H1 (cell line): ENCODE results near the gene CDC42EP5. TPM values are rescaled to one million over a fixed set of nuclear protein-coding genes. Genes with fewer than 3 reads are reported as not detected.

ENCODE experiments used
- CTCF ChIA-PET: fragments of 300-600 bp; sonication (Branson Sonifier 250); formaldehyde crosslinking; loops from one replicate; lab custom pipeline; 2021; ENCODE audit not compliant: partially characterized antibody; lab: Charles Lee
- POLR2A ChIA-PET: fragments of 300-600 bp; sonication (Branson Sonifier 250); formaldehyde crosslinking; loops from one replicate; lab custom pipeline; 2021; ENCODE audit warnings: inconsistent platforms; ENCODE audit not compliant: partially characterized antibody; lab: Charles Lee
- DNase-seq, 2 experiments: peaks; one replicate each; pipeline versions ENCODE4 v3.0.0 to v3.0.0-alpha.2; 2010 to 2022; ENCODE audit warnings: low spot score in 2 of 2, low read depth in 1 of 2, mixed read lengths in 1 of 2
- FAIRE-seq: peaks from 2 replicates; lab custom pipeline; 2011; peaks lifted over from hg19 to GRCh38; lab: Jason Lieb, UNC
- H2AFZ ChIP-seq: 2 replicates; pipeline ENCODE4 v1.8.1; 2012; ENCODE audit warnings: low read length, inconsistent platforms
- H2AK5ac ChIP-seq: 2 replicates; pipeline ENCODE4 v1.6.1; 2013; ENCODE audit warnings: low read depth, low read length
- H2BK120ac ChIP-seq: replicated peaks from 2 replicates; pipeline ENCODE3; 2013; ENCODE audit warnings: low read depth, low read length, inconsistent platforms
- H2BK12ac ChIP-seq: 2 replicates; pipeline ENCODE4 v1.6.1; 2013; ENCODE audit warnings: low read depth, low read length
- H2BK15ac ChIP-seq: 2 replicates; pipeline ENCODE4 v1.6.1; 2013; ENCODE audit warnings: low read length
- H2BK20ac ChIP-seq: 2 replicates; pipeline ENCODE4 v1.6.1; 2013; ENCODE audit warnings: low read length
- H2BK5ac ChIP-seq: 2 replicates; pipeline ENCODE4 v1.6.1; 2013; ENCODE audit warnings: low read depth, low read length
- H3K14ac ChIP-seq: 2 replicates; pipeline ENCODE4 v1.6.1; 2013; ENCODE audit warnings: inconsistent platforms; ENCODE audit not compliant: insufficient read length
- H3K18ac ChIP-seq: 2 replicates; pipeline ENCODE4 v1.6.1; 2013; ENCODE audit warnings: low read length; ENCODE audit errors: extremely low read depth
- H3K23ac ChIP-seq: 2 replicates; pipeline ENCODE4 v1.6.1; 2013; ENCODE audit warnings: inconsistent platforms; ENCODE audit not compliant: insufficient read length
- H3K23me2 ChIP-seq: 2 replicates; pipeline ENCODE4 v1.6.1; 2013; ENCODE audit warnings: low read depth, low read length
- H3K27ac ChIP-seq: 2 replicates; pipeline ENCODE4 v1.6.1; 2011; ENCODE audit warnings: low read depth, low read length, inconsistent platforms
- H3K27me3 ChIP-seq, 4 experiments: replicated peaks in 1 of 4; 1 replicate in 1 of 4; 2 replicates in 3 of 4; pipeline versions ENCODE4 v1.6.1 to v1.8.1; 2011 to 2013; ENCODE audit warnings: low read length in 3 of 4, mild to moderate bottlenecking in 3 of 4, inconsistent platforms in 2 of 4, mixed read lengths in 2 of 4, moderate library complexity in 1 of 4; ENCODE audit not compliant: control insufficient read depth in 3 of 4, insufficient read depth in 3 of 4; ENCODE audit errors: extremely low read depth in 1 of 4
- H3K36me3 ChIP-seq, 4 experiments: 2 replicates each; pipeline versions ENCODE4 v1.6.1 to v1.8.1; 2011 to 2013; ENCODE audit warnings: mild to moderate bottlenecking in 4 of 4, low read length in 3 of 4, moderate library complexity in 2 of 4, control low read depth in 1 of 4, inconsistent platforms in 1 of 4; ENCODE audit not compliant: insufficient read depth in 4 of 4, control insufficient read depth in 2 of 4
- H3K4ac ChIP-seq: replicated peaks from 2 replicates; pipeline ENCODE3; 2013; ENCODE audit warnings: low read length, low read depth, mixed read lengths, inconsistent platforms; ENCODE audit not compliant: insufficient read length
- H3K4me1 ChIP-seq, 4 experiments: replicated peaks in 1 of 4; 1 replicate in 1 of 4; 2 replicates in 3 of 4; pipeline versions ENCODE4 v1.6.1 to v1.8.1; 2011 to 2013; ENCODE audit warnings: low read length in 3 of 4, inconsistent platforms in 2 of 4, mixed read lengths in 1 of 4; ENCODE audit not compliant: insufficient read depth in 4 of 4, control insufficient read depth in 3 of 4
- H3K4me2 ChIP-seq, 2 experiments: 2 replicates each; pipeline versions ENCODE4 v1.6.1 to v1.8.1; 2011 to 2013; ENCODE audit warnings: low read depth in 2 of 2, low read length in 2 of 2, control low read depth in 1 of 2, inconsistent platforms in 1 of 2, mild to moderate bottlenecking in 1 of 2; ENCODE audit not compliant: insufficient read depth in 1 of 2
- H3K4me3 ChIP-seq, 4 experiments: fragments of 200-600, 300-600 bp in 1 of 4; sonication (generic), shearing (Covaris generic), sonication (Bioruptor Twin) in 1 of 4; 2 replicates each; pipeline versions ENCODE4 v1.5.1 to v1.8.1; 2011 to 2016; ENCODE audit warnings: low read length in 4 of 4, low read depth in 3 of 4, control low read depth in 2 of 4, inconsistent platforms in 2 of 4, mild to moderate bottlenecking in 2 of 4, mixed read lengths in 1 of 4, moderate library complexity in 1 of 4; ENCODE audit not compliant: insufficient read depth in 2 of 4; ENCODE audit errors: extremely low read depth in 1 of 4
- H3K56ac ChIP-seq: replicated peaks from 2 replicates; pipeline ENCODE3; 2013; ENCODE audit warnings: low read depth, mild to moderate bottlenecking, mixed read lengths, low read length, inconsistent platforms; ENCODE audit not compliant: insufficient read length
- H3K79me1 ChIP-seq: 2 replicates; pipeline ENCODE4 v1.6.1; 2013; ENCODE audit warnings: low read depth, low read length, control low read depth
- H3K79me2 ChIP-seq, 2 experiments: 2 replicates each; pipeline versions ENCODE4 v1.6.1 to v1.8.1; 2012 to 2013; ENCODE audit warnings: low read length in 2 of 2, mild to moderate bottlenecking in 2 of 2, inconsistent platforms in 1 of 2; ENCODE audit not compliant: insufficient read depth in 2 of 2, control insufficient read depth in 1 of 2
- H3K9ac ChIP-seq, 4 experiments: replicated peaks in 1 of 4; 1 replicate in 1 of 4; 2 replicates in 3 of 4; pipeline versions ENCODE4 v1.6.1 to v1.8.1; 2011 to 2013; ENCODE audit warnings: low read depth in 3 of 4, low read length in 3 of 4, control low read depth in 2 of 4, mild to moderate bottlenecking in 2 of 4, moderate library complexity in 2 of 4, inconsistent platforms in 1 of 4; ENCODE audit errors: extremely low read depth in 1 of 4
- H3K9me3 ChIP-seq, 2 experiments: 2 replicates each; pipeline versions ENCODE4 v1.6.1 to v1.8.1; 2012 to 2013; ENCODE audit warnings: mild to moderate bottlenecking in 2 of 2, moderate library complexity in 2 of 2, control low read depth in 1 of 2, inconsistent platforms in 1 of 2, low read depth in 1 of 2, low read length in 1 of 2, mixed read lengths in 1 of 2; ENCODE audit not compliant: insufficient read depth in 2 of 2
- H4K20me1 ChIP-seq, 2 experiments: replicated peaks in 1 of 2; 2 replicates each; pipeline versions ENCODE3 to v1.8.1; 2011 to 2013; ENCODE audit warnings: inconsistent platforms in 2 of 2, low read length in 2 of 2, mild to moderate bottlenecking in 1 of 2; ENCODE audit not compliant: insufficient read depth in 2 of 2, control insufficient read depth in 1 of 2
- H4K5ac ChIP-seq: 2 replicates; pipeline ENCODE4 v1.6.1; 2013; ENCODE audit warnings: low read length, low read depth, mixed read lengths, inconsistent platforms; ENCODE audit not compliant: insufficient read length
- H4K8ac ChIP-seq: 2 replicates; pipeline ENCODE4 v1.8.0; 2013; ENCODE audit warnings: mild to moderate bottlenecking, moderate library complexity, low read length, inconsistent platforms; ENCODE audit not compliant: insufficient read depth; ENCODE audit errors: extremely low read depth
- H4K91ac ChIP-seq: replicated peaks from 2 replicates; pipeline ENCODE3; 2013; ENCODE audit warnings: low read length, mixed read lengths, inconsistent platforms; ENCODE audit not compliant: insufficient read length
- CHD1 ChIP-seq: IDR thresholded peaks from 2 replicates; pipeline ENCODE4 v1.6.1; 2012; ENCODE audit warnings: low read depth, low read length, improper control_type of control experiment
- CTCF ChIP-seq, 3 experiments: IDR thresholded peaks; 1 replicate in 2 of 3; 2 replicates in 1 of 3; pipeline versions ENCODE4 v1.5.1 to v1.6.1; 2011; ENCODE audit warnings: low read length in 3 of 3, mild to moderate bottlenecking in 3 of 3, inconsistent platforms in 2 of 3, low read depth in 1 of 3, moderate library complexity in 1 of 3; ENCODE audit not compliant: insufficient read depth in 1 of 3; ENCODE audit errors: control extremely low read depth in 1 of 3
- EP300 ChIP-seq, 2 experiments: IDR thresholded peaks; 1 replicate in 1 of 2; 2 replicates in 1 of 2; pipeline ENCODE4 v1.6.1; 2011 to 2012; ENCODE audit warnings: low read depth in 2 of 2, low read length in 2 of 2, mild to moderate bottlenecking in 2 of 2, borderline replicate concordance in 1 of 2, inconsistent platforms in 1 of 2, moderate library complexity in 1 of 2
- HDAC2 ChIP-seq, 2 experiments: fragments of 300-600 bp in 1 of 2; sonication (generic) in 1 of 2; IDR thresholded peaks; 2 replicates each; pipeline ENCODE4 v1.6.1; 2011 to 2012; ENCODE audit warnings: low read depth in 2 of 2, low read length in 2 of 2, mild to moderate bottlenecking in 2 of 2, moderate library complexity in 2 of 2, borderline replicate concordance in 1 of 2, inconsistent platforms in 1 of 2
- KDM1A ChIP-seq: fragments of 200-600, 300-600 bp; sonication (generic); IDR thresholded peaks from 2 replicates; pipeline ENCODE4 v1.7.1; 2016; ENCODE audit warnings: mild to moderate bottlenecking, low read length, borderline replicate concordance
- SIRT6 ChIP-seq: IDR thresholded peaks from one replicate; pipeline ENCODE4 v1.7.1; 2012; ENCODE audit warnings: low read length, inconsistent platforms
- SIX5 ChIP-seq: IDR thresholded peaks from 2 replicates; pipeline ENCODE4 v1.6.1; 2011; ENCODE audit warnings: mild to moderate bottlenecking, low read depth, low read length
- WGBS, 2 experiments: shearing (Covaris generic) in 1 of 2; methylation state at CpG; one replicate each; pipeline versions ENCODE4 v1.1.6 to v1.1.7; 2013 to 2015; ENCODE audit warnings: low lambda C conversion rate in 2 of 2, mixed read lengths in 2 of 2, inconsistent platforms in 1 of 2, low coverage in 1 of 2, missing lambda C conversion rate in 1 of 2; ENCODE audit not compliant: insufficient replicate concordance in 2 of 2, insufficient coverage in 1 of 2, insufficient read length in 1 of 2; ENCODE audit errors: extremely low coverage in 1 of 2, missing lambda C conversion rate in 1 of 2; 5-methylcytosine and 5-hydroxymethylcytosine counted together
- polyA plus RNA-seq, 7 experiments: library from polyadenylated mRNA; depleted of rRNA in 3 of 7; stranded (reverse) in 5 of 7; unstranded in 2 of 7; fragments of >200 nt in 5 of 7; fragments of 200-250 nt in 2 of 7; gene quantifications; 1 replicate in 5 of 7; 2 replicates in 1 of 7; 4 replicates in 1 of 7; pipeline versions ENCODE4 v1.2.1 to v1.2.3, GENCODE V29; 2011 to 2013; ENCODE audit warnings: missing spikeins in 2 of 7, mixed read lengths in 2 of 7
- total RNA-seq: library from RNA; stranded (reverse); fragmentation: NEBNext Ultra II Directional; extraction: Animal tissue kit (Norgen Biotek cat#: 25700); gene quantifications from 2 replicates; pipeline ENCODE4 v1.2.1, GENCODE V29; 2021

The CDC42EP5 gene
- total and polyA plus RNA-seq, 2 of the 8 experiments (the other 6 are each of a cell fraction or from before 2014, with no cell fraction given): 1.8 to 2.1 TPM

DNA sequence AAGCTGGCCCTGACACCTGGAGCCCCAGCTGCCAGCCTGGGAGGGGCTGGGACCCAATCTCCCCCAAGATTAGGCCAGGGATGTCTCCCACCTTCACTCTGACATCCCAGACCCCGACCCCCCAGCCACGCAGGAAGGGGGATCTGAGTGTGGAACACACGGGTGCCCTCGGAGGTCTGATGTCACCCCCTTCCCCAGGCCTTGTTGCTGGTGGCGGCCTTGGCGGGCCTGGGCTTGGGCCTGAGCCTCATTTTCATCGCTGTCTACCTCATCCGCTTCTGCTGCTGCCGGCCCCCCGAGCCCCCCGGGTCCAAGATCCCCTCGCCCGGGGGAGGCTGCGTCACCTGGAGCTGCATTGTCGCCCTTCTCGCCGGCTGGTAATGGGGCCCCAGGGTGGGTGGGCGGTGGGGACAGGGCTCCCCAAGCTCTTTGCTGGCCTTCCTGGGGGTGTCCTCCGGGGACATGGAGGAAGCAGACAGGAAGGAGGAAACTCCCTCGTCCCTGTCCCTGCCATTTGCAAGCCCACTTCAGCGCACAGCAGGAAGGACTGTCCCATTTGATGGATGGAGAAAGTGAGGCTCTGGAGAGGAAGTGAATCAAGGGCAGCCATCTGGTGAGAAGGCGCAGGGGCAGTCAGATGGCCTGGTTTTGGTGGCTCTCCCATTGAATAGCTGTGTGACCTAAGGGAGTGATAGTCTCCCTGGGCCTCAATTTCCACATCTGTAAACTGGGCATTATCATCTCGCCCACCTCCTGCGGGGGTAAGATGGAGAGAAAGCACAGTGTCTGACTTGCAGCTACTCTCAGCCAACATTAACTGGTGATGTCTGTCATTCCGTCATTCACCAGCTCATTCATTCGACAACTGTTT, 53.9 kb downstream of the CDC42EP5 start:
- peak overlapping the region; percentile 68; the same call in 1 of the 2 replicates for H2BK12ac ChIP-seq
- FAIRE-seq: no peak
- no peak overlapping the region for H3K9ac ChIP-seq
- ChIA-PET POLR2A (interaction anchor here (0.8 to 5.6 kb wide), 9 partner anchors 15 to 282 kb away, joined by 3 to 133 read pairs (median 4); partner anchors contain the start of genes LENG8 and LENG9), CTCF (interaction anchor here (0.7 to 4.9 kb wide), 6 partner anchors 11 to 30 kb away, joined by 3 to 58 read pairs (median 15); partner anchors contain the start of gene LENG8)
- H3K4me2 ChIP-seq: peak overlapping the region; percentile 44 to 86; a peak in 3 of 4 replicates
- no peak overlapping the region for H3K56ac ChIP-seq
- H3K18ac ChIP-seq: peak overlapping the region; percentile 97
- H3K27ac ChIP-seq: no peak overlapping the region
- H3K4ac ChIP-seq: peak overlapping the region; percentile 28
- H2AK5ac ChIP-seq: peak overlapping the region; percentile 58; the same call in 1 of the 2 replicates
- H2BK15ac ChIP-seq: 0 out of 2 replicates have a peak overlapping the region, but pooled peaks have one; percentile 66
- peaks cover 17% of the 10 kb centered on the region for H3K23me2 ChIP-seq
- 85% methylated on average over 14 of the region's 26 CpGs; no CpG with 5 or more reads in 1 of the 2 experiments for WGBS, 2 experiments
- peaks cover 4 to 23% (median 19%) of the 10 kb centered on the region in 4 experiments for H3K27me3 ChIP-seq
- no peak overlapping the region for H4K8ac ChIP-seq
- peaks cover 16% of the 10 kb centered on the region for H3K79me1 ChIP-seq
- H4K5ac ChIP-seq: peak overlapping the region; percentile 12
- peaks cover 0 to 9% of the 10 kb centered on the region in 2 experiments for H4K20me1 ChIP-seq
- H3K9me3 ChIP-seq: peaks cover 0 to 6% of the 10 kb centered on the region in 2 experiments; a peak in 1 of 4 replicates
- H2BK5ac ChIP-seq: peak overlapping the region; percentile 97; the same call in 1 of the 2 replicates
- H3K36me3 ChIP-seq: peaks cover 0 to 16% (median under 1%) of the 10 kb centered on the region in 4 experiments; a peak in 6 of 8 replicates
- peaks cover 7 to 8% of the 10 kb centered on the region in 2 experiments; a peak in 2 of 4 replicates for H3K79me2 ChIP-seq
- H3K4me1 ChIP-seq: peaks cover 15 to 50% (median 38%) of the 10 kb centered on the region in 4 experiments
- H2BK120ac ChIP-seq: peak overlapping the region; percentile 65
- H3K14ac ChIP-seq: no peak overlapping the region
- TF ChIP-seq SIX5: no peak
- peak; percentile 92 for TF ChIP-seq KDM1A
- no peak for TF ChIP-seq HDAC2 (IDR thresholded peaks at IDR 0.05; ENCODE audit: borderline replicate concordance in 1 of 2, low read depth in 2 of 2, low read length in 2 of 2)
- TF ChIP-seq EP300 (IDR thresholded peaks at IDR 0.05; ENCODE audit: borderline replicate concordance in 1 of 2, low read depth in 2 of 2, low read length in 2 of 2): no peak
- TF ChIP-seq SIRT6: no peak
- TF ChIP-seq CTCF (IDR thresholded peaks at IDR 0.05; ENCODE audit: control extremely low read depth in 1 of 3, insufficient read depth in 1 of 3, low read depth in 1 of 3, low read length in 3 of 3): no peak
- no peak for TF ChIP-seq CHD1
- TF ChIP-seq, all 59 proteins: peak for 1
- Histone ChIP-seq H4K91ac (peak overlapping the region; percentile 35), H2AFZ (no peak overlapping the region), H3K4me3 (peak overlapping the region in 1 of 4 experiments; percentile 59; a peak in 1 of 8 replicates), H2BK20ac (peak overlapping the region; percentile 92), H3K23ac (no peak overlapping the region)
- peak in 1 of 2 experiments; percentile 51 for DNase-seq
